Coronary artery (tissue), 2 donors: Measurements from ENCODE around the gene MAML3.

Experiments used
- DNase-seq: peaks from one replicate; pipeline ENCODE4 v3.0.0-alpha.2; 2017; ENCODE audit warnings: low spot score
- H3K27ac ChIP-seq, 2 donors: fragments of 200-600 bp; sonication (generic); one replicate each; pipeline ENCODE4 v1.5.1; 2016 to 2019
- H3K4me3 ChIP-seq: fragments of 200-600 bp; sonication (generic); 2 replicates; pipeline ENCODE4 v1.5.1; 2016; ENCODE audit warnings: mild to moderate bottlenecking, moderate library complexity
- TF ChIP-seq, protein P1 (sequence below): fragments of 200-600 bp; sonication (generic); IDR thresholded peaks from one replicate; pipeline ENCODE4 v1.5.1; 2019; ENCODE audit warnings: antibody characterized with exemption

MAML3 gene

GRCh38 chr4:139773560-139774318, 380.2 kb downstream of the MAML3 start:
- no peak for DNase-seq
- no peak overlapping the region for H3K4me3 ChIP-seq
- TF ChIP-seq, protein P1, sequence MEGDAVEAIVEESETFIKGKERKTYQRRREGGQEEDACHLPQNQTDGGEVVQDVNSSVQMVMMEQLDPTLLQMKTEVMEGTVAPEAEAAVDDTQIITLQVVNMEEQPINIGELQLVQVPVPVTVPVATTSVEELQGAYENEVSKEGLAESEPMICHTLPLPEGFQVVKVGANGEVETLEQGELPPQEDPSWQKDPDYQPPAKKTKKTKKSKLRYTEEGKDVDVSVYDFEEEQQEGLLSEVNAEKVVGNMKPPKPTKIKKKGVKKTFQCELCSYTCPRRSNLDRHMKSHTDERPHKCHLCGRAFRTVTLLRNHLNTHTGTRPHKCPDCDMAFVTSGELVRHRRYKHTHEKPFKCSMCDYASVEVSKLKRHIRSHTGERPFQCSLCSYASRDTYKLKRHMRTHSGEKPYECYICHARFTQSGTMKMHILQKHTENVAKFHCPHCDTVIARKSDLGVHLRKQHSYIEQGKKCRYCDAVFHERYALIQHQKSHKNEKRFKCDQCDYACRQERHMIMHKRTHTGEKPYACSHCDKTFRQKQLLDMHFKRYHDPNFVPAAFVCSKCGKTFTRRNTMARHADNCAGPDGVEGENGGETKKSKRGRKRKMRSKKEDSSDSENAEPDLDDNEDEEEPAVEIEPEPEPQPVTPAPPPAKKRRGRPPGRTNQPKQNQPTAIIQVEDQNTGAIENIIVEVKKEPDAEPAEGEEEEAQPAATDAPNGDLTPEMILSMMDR = no peak
- H3K27ac ChIP-seq = no peak overlapping the region

- H3K27ac ChIP-seq = peak overlapping the region; percentile 1 to 23
- H3K4me3 ChIP-seq = no peak overlapping the region
- DNase-seq = peak; percentile 60
- TF ChIP-seq, protein P1 = no peak
These were observed 383.6 kb downstream of the MAML3 start for GRCh38 chr4:139770361-139770760.

GRCh38 chr4:139769364-139769763, 384.6 kb downstream of the MAML3 start:
- no peak for DNase-seq
- Histone ChIP-seq H3K4me3 (no peak overlapping the region), H3K27ac (no peak overlapping the region)
- TF ChIP-seq, protein P1 = no peak

- TF ChIP-seq, protein P1 = no peak
- Histone ChIP-seq H3K4me3 (no peak overlapping the region), H3K27ac (no peak overlapping the region)
- peak; percentile 57 for DNase-seq
These were observed 385.1 kb downstream of the MAML3 start for GRCh38 chr4:139768896-139769295.

GRCh38 chr4:139768366-139768765, 385.6 kb downstream of the MAML3 start:
- Histone ChIP-seq H3K4me3 (no peak overlapping the region), H3K27ac (no peak overlapping the region)
- DNase-seq = no peak
- TF ChIP-seq, protein P1 = no peak

DNA sequence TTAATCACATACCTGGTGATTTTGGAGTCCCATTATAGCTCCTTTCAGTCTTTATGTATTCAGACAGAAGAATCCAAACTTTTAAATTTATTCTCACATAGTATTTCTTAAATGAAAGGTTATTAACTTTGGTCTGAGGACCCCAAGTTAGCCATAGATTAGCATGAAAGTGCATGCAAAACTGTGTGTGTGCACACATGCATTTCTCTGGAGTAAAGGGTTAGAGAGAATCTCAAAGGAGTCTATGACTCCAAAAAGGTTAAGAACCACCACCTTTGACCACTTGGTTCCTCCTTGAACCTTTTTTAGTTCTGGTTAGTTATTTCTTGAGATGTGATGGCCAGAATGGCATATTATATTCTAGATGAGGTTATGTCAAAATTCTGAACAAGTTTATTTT, 386.4 kb downstream of the MAML3 start:
- Histone ChIP-seq H3K4me3 (no peak overlapping the region), H3K27ac (no peak overlapping the region)
- DNase-seq = no peak
- TF ChIP-seq, protein P1 = no peak

DNA sequence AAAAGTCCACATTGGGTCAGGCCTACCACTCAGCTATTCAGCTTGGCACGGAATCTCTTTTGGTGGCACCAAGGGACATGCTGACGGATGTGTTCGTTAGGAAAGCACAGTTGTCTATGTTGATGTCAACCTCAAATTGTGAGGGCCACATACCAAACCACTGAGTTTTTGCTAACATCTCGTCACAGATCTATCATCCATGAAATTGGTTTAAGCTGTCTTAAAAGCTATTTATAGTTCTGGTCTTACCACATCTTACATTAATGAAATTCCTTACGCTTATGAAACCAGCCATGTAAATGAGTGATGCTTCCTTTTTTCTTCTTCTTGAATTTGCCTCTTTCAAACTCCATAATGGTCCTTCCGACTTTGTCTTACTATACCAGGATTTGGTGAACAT, 386.8 kb downstream of the MAML3 start:
- DNase-seq = peak; percentile 7
- Histone ChIP-seq H3K27ac (no peak overlapping the region), H3K4me3 (no peak overlapping the region)
- TF ChIP-seq, protein P1 = no peak
